ENCODE measurements around the gene TDO2.
"Not testable (repeated sequence)": the region's sequence is repeated elsewhere in the genome, so short reads cannot be mapped to it uniquely, and the experiment has no call there.

Gene TDO2

DNA sequence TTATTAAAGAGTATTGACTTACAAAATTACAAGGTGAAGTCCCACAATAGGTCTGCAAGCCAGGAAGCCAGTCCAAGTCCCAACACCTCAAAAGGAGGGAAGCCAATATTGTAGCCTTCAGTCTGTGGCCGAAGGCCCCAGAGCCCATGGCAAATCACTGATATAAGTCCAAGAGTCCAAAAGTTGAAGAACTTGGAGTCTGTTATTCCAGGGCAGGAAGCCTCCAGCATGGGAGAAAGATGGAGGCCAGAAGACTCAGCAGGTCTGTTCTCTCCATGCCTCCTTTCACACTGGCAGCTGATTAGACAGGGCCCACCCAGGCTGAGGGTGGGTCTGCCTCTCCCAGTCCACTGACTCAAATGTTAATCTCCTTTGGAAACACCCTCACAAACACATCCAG is 18.1 kb downstream of the TDO2 start:
- no peak overlapping the region for H3K4me3 ChIP-seq (ENCODE audit: low read depth, low read length)
- TF ChIP-seq, protein P1, sequence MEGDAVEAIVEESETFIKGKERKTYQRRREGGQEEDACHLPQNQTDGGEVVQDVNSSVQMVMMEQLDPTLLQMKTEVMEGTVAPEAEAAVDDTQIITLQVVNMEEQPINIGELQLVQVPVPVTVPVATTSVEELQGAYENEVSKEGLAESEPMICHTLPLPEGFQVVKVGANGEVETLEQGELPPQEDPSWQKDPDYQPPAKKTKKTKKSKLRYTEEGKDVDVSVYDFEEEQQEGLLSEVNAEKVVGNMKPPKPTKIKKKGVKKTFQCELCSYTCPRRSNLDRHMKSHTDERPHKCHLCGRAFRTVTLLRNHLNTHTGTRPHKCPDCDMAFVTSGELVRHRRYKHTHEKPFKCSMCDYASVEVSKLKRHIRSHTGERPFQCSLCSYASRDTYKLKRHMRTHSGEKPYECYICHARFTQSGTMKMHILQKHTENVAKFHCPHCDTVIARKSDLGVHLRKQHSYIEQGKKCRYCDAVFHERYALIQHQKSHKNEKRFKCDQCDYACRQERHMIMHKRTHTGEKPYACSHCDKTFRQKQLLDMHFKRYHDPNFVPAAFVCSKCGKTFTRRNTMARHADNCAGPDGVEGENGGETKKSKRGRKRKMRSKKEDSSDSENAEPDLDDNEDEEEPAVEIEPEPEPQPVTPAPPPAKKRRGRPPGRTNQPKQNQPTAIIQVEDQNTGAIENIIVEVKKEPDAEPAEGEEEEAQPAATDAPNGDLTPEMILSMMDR (IDR thresholded peaks at IDR 0.05; ENCODE audit: borderline replicate concordance, insufficient read depth, low read depth, low read length): no peak

DNA sequence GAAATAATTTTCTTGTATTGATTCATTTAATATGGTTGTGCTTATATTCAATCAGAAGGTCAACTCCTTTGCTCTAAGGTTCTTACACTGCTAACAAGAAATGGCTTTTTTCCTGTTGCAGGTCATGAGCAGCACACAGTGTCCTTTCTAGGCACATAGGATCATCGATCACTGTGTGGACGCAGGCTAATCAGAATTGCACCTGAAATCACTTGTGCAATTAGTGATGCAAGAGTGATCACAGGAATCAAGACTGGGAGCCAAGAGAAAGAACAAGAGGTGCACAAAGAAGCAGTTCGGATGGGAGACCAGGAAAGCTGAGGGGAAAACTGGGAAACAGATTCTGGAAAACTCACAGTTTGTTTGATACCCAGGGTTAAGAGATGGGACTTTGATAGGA is 21.1 kb downstream of the TDO2 start:
- TF ChIP-seq, protein P1 (IDR thresholded peaks at IDR 0.05; ENCODE audit: borderline replicate concordance, insufficient read depth, low read depth, low read length): no peak

DNA sequence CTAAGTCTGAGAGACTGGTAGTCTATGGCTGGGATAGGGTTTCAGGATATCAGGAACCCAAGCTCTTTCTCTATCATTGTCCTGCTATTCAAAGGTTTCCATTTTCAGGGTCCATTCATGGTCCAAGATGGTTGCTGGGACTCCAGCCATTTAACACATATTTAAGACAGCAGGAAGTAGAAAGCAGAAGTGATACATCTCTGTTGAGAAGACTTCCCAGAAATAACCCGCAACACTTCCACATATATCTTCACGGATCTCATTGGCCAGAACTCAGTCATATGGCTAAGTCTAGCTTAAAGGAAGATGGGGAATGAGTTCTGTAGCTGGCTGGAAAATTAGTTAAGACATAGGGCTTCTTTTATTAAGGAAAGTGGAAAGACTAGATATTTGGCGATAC is 26.3 kb downstream of the TDO2 start:
- H3K4me3 ChIP-seq (ENCODE audit: low read depth, low read length): no peak overlapping the region
- TF ChIP-seq, protein P1 (IDR thresholded peaks at IDR 0.05; ENCODE audit: borderline replicate concordance, insufficient read depth, low read depth, low read length): no peak

More for the DNA sequence above, 21.1 kb downstream of the TDO2 start:
- no peak overlapping the region for H3K4me3 ChIP-seq (ENCODE audit: low read depth, low read length)

DNA sequence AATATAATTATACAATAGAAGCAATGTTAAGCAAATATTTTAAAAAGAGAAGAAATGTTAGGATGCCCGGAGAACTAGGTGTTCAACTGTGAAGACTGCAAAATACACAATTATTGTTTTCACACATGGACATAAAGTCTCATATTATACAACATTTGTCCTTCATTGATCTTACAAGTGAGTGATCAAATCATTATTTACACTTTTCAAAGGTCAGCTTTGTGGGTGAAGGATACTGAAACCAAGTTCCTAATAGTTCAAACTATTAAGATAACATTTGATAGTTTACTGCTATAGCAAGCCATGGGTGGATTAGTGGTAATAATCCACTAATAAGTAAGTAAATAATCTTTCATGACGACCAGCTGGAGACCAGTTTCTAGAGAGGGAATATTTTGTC is 26.8 kb downstream of the TDO2 start:
- TF ChIP-seq, protein P1 (IDR thresholded peaks at IDR 0.05; ENCODE audit: borderline replicate concordance, insufficient read depth, low read depth, low read length): no peak
- no peak overlapping the region for H3K4me3 ChIP-seq (ENCODE audit: low read depth, low read length)

DNA sequence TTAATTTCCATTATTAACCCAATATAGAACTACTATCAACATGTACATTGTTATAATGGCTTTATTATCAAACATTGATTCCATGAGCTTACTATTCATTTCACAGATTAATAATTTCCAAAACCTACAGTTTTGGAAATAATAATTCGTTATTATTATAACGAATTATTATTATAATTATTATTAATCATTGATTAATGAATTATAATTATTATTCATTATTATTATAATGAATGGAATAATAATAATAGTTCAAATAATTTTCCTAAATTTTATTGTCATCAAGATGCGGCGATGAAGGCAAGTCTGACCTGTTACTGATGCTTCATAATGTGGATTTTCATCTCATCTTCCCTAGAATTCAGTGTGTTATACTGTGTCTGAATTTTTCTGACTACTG is 28.1 kb downstream of the TDO2 start:
- TF ChIP-seq, protein P1 (IDR thresholded peaks at IDR 0.05; ENCODE audit: borderline replicate concordance, insufficient read depth, low read depth, low read length): no peak
- H3K4me3 ChIP-seq (ENCODE audit: low read depth, low read length): no peak overlapping the region

DNA sequence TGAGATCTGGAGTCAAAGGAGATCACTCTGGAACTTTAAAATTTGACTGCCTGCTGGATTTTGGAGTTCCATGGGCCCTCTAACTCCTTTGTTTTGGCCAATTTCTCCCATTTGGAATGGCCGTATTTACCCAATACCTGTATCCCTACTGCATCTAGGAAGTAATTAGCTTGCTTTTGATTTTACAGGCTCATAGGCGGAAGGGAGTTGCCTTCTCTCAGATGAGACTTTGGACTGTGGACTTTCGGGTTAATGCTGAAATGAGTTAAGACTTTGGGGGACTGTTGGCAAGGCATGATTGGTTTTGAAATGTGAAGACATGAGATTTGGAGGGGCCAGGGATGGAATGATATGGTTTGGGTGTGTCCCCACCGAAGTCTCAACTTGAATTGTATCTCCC is 31.1 kb downstream of the TDO2 start:
- not testable (repeated sequence) for H3K4me3 ChIP-seq (ENCODE audit: low read depth, low read length)

DNA sequence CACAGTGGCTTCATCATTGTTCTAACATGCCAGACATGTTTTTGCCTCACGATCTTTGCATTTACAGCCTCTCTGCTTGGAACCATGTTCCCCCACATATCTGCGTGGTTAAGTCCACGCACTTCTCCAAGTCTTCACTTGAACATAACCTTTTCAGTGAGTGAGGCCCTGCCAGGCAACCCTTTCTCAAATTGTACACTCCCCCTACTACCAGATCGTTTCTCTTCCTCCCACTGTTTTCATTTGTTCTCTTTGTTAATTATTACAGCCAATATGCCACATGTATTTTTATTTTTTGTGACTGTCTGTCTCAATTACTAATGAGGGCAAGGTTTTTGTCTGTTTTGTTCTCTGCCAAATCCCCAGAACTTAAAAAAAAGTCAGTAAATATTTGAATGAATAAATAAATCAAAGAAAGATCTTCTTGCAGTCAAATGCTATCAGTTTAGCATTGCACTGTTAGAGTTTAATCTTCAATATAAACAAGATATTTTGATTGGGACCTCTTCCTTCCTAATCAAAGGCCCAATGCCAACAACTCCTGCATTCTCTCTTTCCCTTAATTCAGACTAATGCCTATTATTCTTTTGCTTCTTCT is 32.0 kb downstream of the TDO2 start:
- TF ChIP-seq, protein P1 (IDR thresholded peaks at IDR 0.05; ENCODE audit: borderline replicate concordance, insufficient read depth, low read depth, low read length): no peak
- no peak overlapping the region for H3K4me3 ChIP-seq (ENCODE audit: low read depth, low read length)

Measured in GM12875 (cell line).